ENCODE measurements around the gene C1QTNF4. TPM values are rescaled to one million over a fixed set of nuclear protein-coding genes. Genes with fewer than 3 reads are reported as not detected.
A peak's percentile ranks its signal among the peaks of the same experiment; 100 is the strongest.
"Not testable (repeated sequence)": the region's sequence is repeated elsewhere in the genome, so short reads cannot be mapped to it uniquely, and the experiment has no call there.

Gene C1QTNF4
- polyA plus RNA-seq, 1 donor (not counting 4 experiments of a cell fraction or from before 2014, with no cell fraction given): not detected

- peak within 1 kb of the TSS; percentile 89 for H3K4me2 ChIP-seq (ENCODE audit: control insufficient read depth, extremely low read depth, insufficient read depth, low read depth, low read length)
- H3K27ac ChIP-seq (ENCODE audit: control insufficient read depth, insufficient read depth, low read length): peak within 1 kb of the TSS; percentile 87
- DNase-seq (ENCODE audit: low read depth, low spot score) (no peak), FAIRE-seq (no peak)
- peak within 1 kb of the TSS; percentile 91 to 95 (median 93) for H3K4me3 ChIP-seq (ENCODE audit: control insufficient read depth in 2 of 3, extremely low read depth in 1 of 3, insufficient read depth in 2 of 3, low read depth in 1 of 3, low read length in 3 of 3)
- peak within 1 kb of the TSS; percentile 88 for H2AFZ ChIP-seq (ENCODE audit: control insufficient read depth, low read length)
- H3K79me2 ChIP-seq (ENCODE audit: control insufficient read depth, insufficient read depth, low read length): peaks cover 51% of the 10 kb centered on the region
- H3K9me1 ChIP-seq (ENCODE audit: control insufficient read depth, extremely low read depth, insufficient read depth, low read length): no peaks in the 10 kb centered on the region
- TF ChIP-seq EZH2 (IDR thresholded peaks at IDR 0.05; ENCODE audit: low read length) (no peak), CTCF (optimal IDR thresholded peaks at IDR 0.05 in 1 of 3, IDR thresholded peaks at IDR 0.05 in 1 of 3, conservative IDR thresholded peaks at IDR 0.05 in 1 of 3; ENCODE audit: extremely low read depth in 1 of 3, insufficient read depth in 2 of 3, low read length in 3 of 3) (no peak)
- no peaks in the 10 kb centered on the region for H3K27me3 ChIP-seq (ENCODE audit: control insufficient read depth, extremely low read depth, insufficient read depth, low read length)
- H3K36me3 ChIP-seq (ENCODE audit: control insufficient read depth in 2 of 2, extremely low read depth in 1 of 2, insufficient read depth in 2 of 2, low read length in 2 of 2): peaks cover 2 to 5% of the 10 kb centered on the region in 2 experiments
- H4K20me1 ChIP-seq (ENCODE audit: control insufficient read depth, extremely low read depth, insufficient read depth, low read length): peaks cover 4% of the 10 kb centered on the region
- H3K9me3 ChIP-seq (ENCODE audit: control insufficient read depth, low read depth, low read length): no peaks in the 10 kb centered on the region
- dilution Hi-C loops (cut with MboI; ENCODE audit: extremely low pct_ligation_motif_present, low sequenced_read_pairs): no loop called here
- H3K9ac ChIP-seq (ENCODE audit: control insufficient read depth, extremely low read depth, insufficient read depth, low read length): peak within 1 kb of the TSS; percentile 94
- H3K4me1 ChIP-seq (ENCODE audit: control insufficient read depth, extremely low read depth, insufficient read depth, low read length): peaks cover 13% of the 10 kb centered on the region
Observed at GRCh38 chr11:47565340-47566148, 28.7 kb downstream of the C1QTNF4 start, which contains the start of gene PTPMT1. PTPMT1 (plus strand) TSS chr11:47565599; CDS start chr11:47565623, 24 bp downstream.

GRCh38 chr11:47564933-47565339 lies 29.3 kb downstream of the C1QTNF4 start:
- FAIRE-seq: no peak
- H3K27ac ChIP-seq (ENCODE audit: control insufficient read depth, insufficient read depth, low read length): peak overlapping the region; percentile 87

GRCh38 chr11:47564366-47564765 lies 29.8 kb downstream of the C1QTNF4 start:
- FAIRE-seq; H4K20me1 ChIP-seq (ENCODE audit: control insufficient read depth, extremely low read depth, insufficient read depth, low read length); DNase-seq (ENCODE audit: low read depth, low spot score); H3K36me3 ChIP-seq (ENCODE audit: control insufficient read depth in 2 of 2, extremely low read depth in 1 of 2, insufficient read depth in 2 of 2, low read length in 2 of 2); H3K4me3 ChIP-seq (ENCODE audit: control insufficient read depth in 2 of 3, extremely low read depth in 1 of 3, insufficient read depth in 2 of 3, low read depth in 1 of 3, low read length in 3 of 3); H2AFZ ChIP-seq (ENCODE audit: control insufficient read depth, low read length); H3K9me1 ChIP-seq (ENCODE audit: control insufficient read depth, extremely low read depth, insufficient read depth, low read length); dilution Hi-C loops (cut with MboI; ENCODE audit: extremely low pct_ligation_motif_present, low sequenced_read_pairs); H3K27me3 ChIP-seq (ENCODE audit: control insufficient read depth, extremely low read depth, insufficient read depth, low read length); H3K9me3 ChIP-seq (ENCODE audit: control insufficient read depth, low read depth, low read length); H3K27ac ChIP-seq (ENCODE audit: control insufficient read depth, insufficient read depth, low read length): not testable (repeated sequence)
- H3K79me2 ChIP-seq (ENCODE audit: control insufficient read depth, insufficient read depth, low read length): peaks cover 40% of the 10 kb centered on the region
- peaks cover 13% of the 10 kb centered on the region for H3K4me1 ChIP-seq (ENCODE audit: control insufficient read depth, extremely low read depth, insufficient read depth, low read length)
- H3K9ac ChIP-seq (ENCODE audit: control insufficient read depth, extremely low read depth, insufficient read depth, low read length): peak overlapping the region; percentile 94
- H3K4me2 ChIP-seq (ENCODE audit: control insufficient read depth, extremely low read depth, insufficient read depth, low read depth, low read length): peak overlapping the region; percentile 89

More at GRCh38 chr11:47564933-47565339, 29.3 kb downstream of the C1QTNF4 start:
- peak overlapping the region; percentile 89 for H3K4me2 ChIP-seq (ENCODE audit: control insufficient read depth, extremely low read depth, insufficient read depth, low read depth, low read length)
- H3K27me3 ChIP-seq (ENCODE audit: control insufficient read depth, extremely low read depth, insufficient read depth, low read length): no peaks in the 10 kb centered on the region
- TF ChIP-seq CTCF (optimal IDR thresholded peaks at IDR 0.05 in 1 of 3, IDR thresholded peaks at IDR 0.05 in 1 of 3, conservative IDR thresholded peaks at IDR 0.05 in 1 of 3; ENCODE audit: extremely low read depth in 1 of 3, insufficient read depth in 2 of 3, low read length in 3 of 3): no peak
- no peak for TF ChIP-seq EZH2 (IDR thresholded peaks at IDR 0.05; ENCODE audit: low read length)
- DNase-seq (ENCODE audit: low read depth, low spot score): no peak
- dilution Hi-C loops (cut with MboI; ENCODE audit: extremely low pct_ligation_motif_present, low sequenced_read_pairs): no loop called here
- no peaks in the 10 kb centered on the region for H3K9me1 ChIP-seq (ENCODE audit: control insufficient read depth, extremely low read depth, insufficient read depth, low read length)
- peak overlapping the region; percentile 84 for H2AFZ ChIP-seq (ENCODE audit: control insufficient read depth, low read length)
- peaks cover 46% of the 10 kb centered on the region for H3K79me2 ChIP-seq (ENCODE audit: control insufficient read depth, insufficient read depth, low read length)
- peaks cover 13% of the 10 kb centered on the region for H3K4me1 ChIP-seq (ENCODE audit: control insufficient read depth, extremely low read depth, insufficient read depth, low read length)
- H4K20me1 ChIP-seq (ENCODE audit: control insufficient read depth, extremely low read depth, insufficient read depth, low read length): no peaks in the 10 kb centered on the region
- peak overlapping the region; percentile 94 for H3K9ac ChIP-seq (ENCODE audit: control insufficient read depth, extremely low read depth, insufficient read depth, low read length)
- peak overlapping the region; percentile 91 to 95 (median 93) for H3K4me3 ChIP-seq (ENCODE audit: control insufficient read depth in 2 of 3, extremely low read depth in 1 of 3, insufficient read depth in 2 of 3, low read depth in 1 of 3, low read length in 3 of 3)
- H3K36me3 ChIP-seq (ENCODE audit: control insufficient read depth in 2 of 2, extremely low read depth in 1 of 2, insufficient read depth in 2 of 2, low read length in 2 of 2): peaks cover under 1 to 2% of the 10 kb centered on the region in 2 experiments
- no peaks in the 10 kb centered on the region for H3K9me3 ChIP-seq (ENCODE audit: control insufficient read depth, low read depth, low read length)
